Measurements from ENCODE around the gene OGDHL.

DNA sequence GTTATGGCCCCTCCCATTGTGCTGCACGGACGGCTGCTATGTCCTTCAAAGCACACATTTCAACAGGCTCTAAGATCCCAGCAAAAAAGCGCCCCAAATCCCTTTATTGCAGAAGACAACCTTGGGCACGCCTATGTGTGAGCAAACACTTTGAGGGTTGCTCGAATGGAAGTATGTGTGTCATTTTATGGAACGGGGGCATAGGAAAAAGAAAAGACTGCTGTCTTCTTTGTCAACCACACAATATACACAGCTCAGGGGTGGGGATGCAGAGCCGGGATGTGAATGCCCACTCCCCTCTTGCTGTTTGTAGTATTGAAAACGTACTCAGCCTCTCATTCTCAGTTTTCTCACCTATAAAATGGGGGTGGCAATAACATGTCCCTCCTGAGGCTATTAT is 50.6 kb downstream of the OGDHL start:
- no peak for TF ChIP-seq MAFK (IDR thresholded peaks at IDR 0.05; ENCODE audit: low read length)
- TF ChIP-seq, protein P1, sequence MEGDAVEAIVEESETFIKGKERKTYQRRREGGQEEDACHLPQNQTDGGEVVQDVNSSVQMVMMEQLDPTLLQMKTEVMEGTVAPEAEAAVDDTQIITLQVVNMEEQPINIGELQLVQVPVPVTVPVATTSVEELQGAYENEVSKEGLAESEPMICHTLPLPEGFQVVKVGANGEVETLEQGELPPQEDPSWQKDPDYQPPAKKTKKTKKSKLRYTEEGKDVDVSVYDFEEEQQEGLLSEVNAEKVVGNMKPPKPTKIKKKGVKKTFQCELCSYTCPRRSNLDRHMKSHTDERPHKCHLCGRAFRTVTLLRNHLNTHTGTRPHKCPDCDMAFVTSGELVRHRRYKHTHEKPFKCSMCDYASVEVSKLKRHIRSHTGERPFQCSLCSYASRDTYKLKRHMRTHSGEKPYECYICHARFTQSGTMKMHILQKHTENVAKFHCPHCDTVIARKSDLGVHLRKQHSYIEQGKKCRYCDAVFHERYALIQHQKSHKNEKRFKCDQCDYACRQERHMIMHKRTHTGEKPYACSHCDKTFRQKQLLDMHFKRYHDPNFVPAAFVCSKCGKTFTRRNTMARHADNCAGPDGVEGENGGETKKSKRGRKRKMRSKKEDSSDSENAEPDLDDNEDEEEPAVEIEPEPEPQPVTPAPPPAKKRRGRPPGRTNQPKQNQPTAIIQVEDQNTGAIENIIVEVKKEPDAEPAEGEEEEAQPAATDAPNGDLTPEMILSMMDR (IDR thresholded peaks at IDR 0.05 in 2 of 3, conservative IDR thresholded peaks at IDR 0.05 in 1 of 3; ENCODE audit: insufficient read depth in 2 of 3, low read depth in 1 of 3, low read length in 3 of 3): no peak
- TF ChIP-seq EWSR1 (IDR thresholded peaks at IDR 0.05; ENCODE audit: borderline replicate concordance, low read depth, partially characterized antibody): no peak
- TF ChIP-seq EHMT2 (IDR thresholded peaks at IDR 0.05): no peak
- no peak for TF ChIP-seq FOXA3 (CRISPR knock-in tag; conservative IDR thresholded peaks at IDR 0.05 in 1 of 2, IDR thresholded peaks at IDR 0.05 in 1 of 2)
- TF ChIP-seq EP300 (IDR thresholded peaks at IDR 0.05; ENCODE audit: low read length): no peak

All from K562 (cell line).